Ovary (tissue), 3 donors: ENCODE results near the gene TMCO1.

Experiments used
- POLR2A ChIP-seq: fragments of 450-650 bp; IDR thresholded peaks from one replicate; pipeline ENCODE4 v1.6.1; 2017; ENCODE audit warnings: antibody characterized with exemption, mild to moderate bottlenecking, moderate library complexity
- TF ChIP-seq, protein P1 (sequence below), 3 donors: fragments of 450-650 bp in 2 of 3; fragments of 200-600 bp in 1 of 3; IDR thresholded peaks; one replicate each; pipeline versions ENCODE4 v1.5.1 to v1.8.0; 2016 to 2022; ENCODE audit warnings: antibody characterized with exemption in 3 of 3, mild to moderate bottlenecking in 1 of 3
- donor health status: DM: no; HTN: no; CAD: no.

GRCh38 chr1:165697881-165698760 lies 70.5 kb downstream of the TMCO1 start, which contains the start of gene ALDH9A1:
- TF ChIP-seq, protein P1, sequence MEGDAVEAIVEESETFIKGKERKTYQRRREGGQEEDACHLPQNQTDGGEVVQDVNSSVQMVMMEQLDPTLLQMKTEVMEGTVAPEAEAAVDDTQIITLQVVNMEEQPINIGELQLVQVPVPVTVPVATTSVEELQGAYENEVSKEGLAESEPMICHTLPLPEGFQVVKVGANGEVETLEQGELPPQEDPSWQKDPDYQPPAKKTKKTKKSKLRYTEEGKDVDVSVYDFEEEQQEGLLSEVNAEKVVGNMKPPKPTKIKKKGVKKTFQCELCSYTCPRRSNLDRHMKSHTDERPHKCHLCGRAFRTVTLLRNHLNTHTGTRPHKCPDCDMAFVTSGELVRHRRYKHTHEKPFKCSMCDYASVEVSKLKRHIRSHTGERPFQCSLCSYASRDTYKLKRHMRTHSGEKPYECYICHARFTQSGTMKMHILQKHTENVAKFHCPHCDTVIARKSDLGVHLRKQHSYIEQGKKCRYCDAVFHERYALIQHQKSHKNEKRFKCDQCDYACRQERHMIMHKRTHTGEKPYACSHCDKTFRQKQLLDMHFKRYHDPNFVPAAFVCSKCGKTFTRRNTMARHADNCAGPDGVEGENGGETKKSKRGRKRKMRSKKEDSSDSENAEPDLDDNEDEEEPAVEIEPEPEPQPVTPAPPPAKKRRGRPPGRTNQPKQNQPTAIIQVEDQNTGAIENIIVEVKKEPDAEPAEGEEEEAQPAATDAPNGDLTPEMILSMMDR (IDR thresholded peaks at IDR 0.05), result no peak
- TF ChIP-seq POLR2A, result peak; percentile 71
